ENCODE data around the gene ZBTB7A.
A peak's percentile ranks its signal among the peaks of the same experiment; 100 is the strongest.

GRCh38 chr19:4064496-4065260 lies 2.0 kb downstream of the ZBTB7A start:
- TF ChIP-seq, protein P1, sequence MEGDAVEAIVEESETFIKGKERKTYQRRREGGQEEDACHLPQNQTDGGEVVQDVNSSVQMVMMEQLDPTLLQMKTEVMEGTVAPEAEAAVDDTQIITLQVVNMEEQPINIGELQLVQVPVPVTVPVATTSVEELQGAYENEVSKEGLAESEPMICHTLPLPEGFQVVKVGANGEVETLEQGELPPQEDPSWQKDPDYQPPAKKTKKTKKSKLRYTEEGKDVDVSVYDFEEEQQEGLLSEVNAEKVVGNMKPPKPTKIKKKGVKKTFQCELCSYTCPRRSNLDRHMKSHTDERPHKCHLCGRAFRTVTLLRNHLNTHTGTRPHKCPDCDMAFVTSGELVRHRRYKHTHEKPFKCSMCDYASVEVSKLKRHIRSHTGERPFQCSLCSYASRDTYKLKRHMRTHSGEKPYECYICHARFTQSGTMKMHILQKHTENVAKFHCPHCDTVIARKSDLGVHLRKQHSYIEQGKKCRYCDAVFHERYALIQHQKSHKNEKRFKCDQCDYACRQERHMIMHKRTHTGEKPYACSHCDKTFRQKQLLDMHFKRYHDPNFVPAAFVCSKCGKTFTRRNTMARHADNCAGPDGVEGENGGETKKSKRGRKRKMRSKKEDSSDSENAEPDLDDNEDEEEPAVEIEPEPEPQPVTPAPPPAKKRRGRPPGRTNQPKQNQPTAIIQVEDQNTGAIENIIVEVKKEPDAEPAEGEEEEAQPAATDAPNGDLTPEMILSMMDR (IDR thresholded peaks at IDR 0.05), result no peak
- TF ChIP-seq POLR2AphosphoS5 (IDR thresholded peaks at IDR 0.05), result no peak
- TF ChIP-seq POLR2A (IDR thresholded peaks at IDR 0.05), result peak; percentile 20
